ENCODE data around the gene NANP. TPM values are rescaled to one million over a fixed set of nuclear protein-coding genes. Genes with fewer than 3 reads are reported as not detected.
"Not testable (repeated sequence)": the region's sequence is repeated elsewhere in the genome, so short reads cannot be mapped to it uniquely, and the experiment has no call there.

NANP gene, protein sequence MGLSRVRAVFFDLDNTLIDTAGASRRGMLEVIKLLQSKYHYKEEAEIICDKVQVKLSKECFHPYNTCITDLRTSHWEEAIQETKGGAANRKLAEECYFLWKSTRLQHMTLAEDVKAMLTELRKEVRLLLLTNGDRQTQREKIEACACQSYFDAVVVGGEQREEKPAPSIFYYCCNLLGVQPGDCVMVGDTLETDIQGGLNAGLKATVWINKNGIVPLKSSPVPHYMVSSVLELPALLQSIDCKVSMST
- polyA plus RNA-seq (ENCODE audit: insufficient read length in 4 of 4), result 1 to 10 TPM; 5.2 to 7.4 (median 5.9) TPM

DNA sequence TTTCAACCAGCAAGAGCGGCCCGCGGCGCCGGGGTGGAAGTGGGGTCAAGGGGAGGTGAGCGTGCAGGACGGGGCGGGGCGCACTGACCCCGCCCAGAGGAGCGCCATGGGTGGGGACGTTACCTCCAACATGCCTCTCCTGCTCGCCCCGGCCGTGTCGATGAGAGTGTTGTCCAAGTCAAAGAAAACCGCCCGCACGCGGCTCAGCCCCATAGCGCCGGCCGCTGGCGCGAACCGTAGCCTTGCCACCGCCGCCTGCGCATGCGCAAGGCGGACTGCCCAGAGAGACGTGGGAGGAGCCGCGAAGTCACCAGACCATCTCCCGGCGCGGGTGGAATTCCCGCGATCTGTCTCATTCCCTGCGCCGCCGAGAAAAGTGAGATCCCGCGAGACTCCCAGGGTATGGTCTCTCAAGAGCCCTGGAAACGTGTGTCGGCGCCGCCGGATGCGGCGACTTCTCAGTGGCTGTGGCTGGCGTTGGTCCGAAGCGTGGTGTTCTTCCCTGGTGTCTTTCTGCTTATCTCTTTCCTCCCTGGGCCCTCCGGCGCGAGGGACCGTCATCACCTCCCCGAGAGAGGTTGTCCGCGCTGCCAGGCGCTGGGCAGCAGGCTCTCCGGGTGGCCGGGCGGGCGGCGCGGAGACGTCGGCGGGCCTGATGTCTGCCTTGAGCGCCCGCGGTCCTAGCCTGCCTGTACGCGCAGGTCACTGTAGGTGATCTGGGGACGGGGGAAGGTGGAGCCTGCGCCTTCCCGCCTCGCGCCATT is at the start of gene NANP:
Gene NANP (minus strand): TSS at position 279 of the 764 bp plus-strand sequence. CDS start 66 bp downstream, at position 213.
- peak; percentile 91 to 97 (median 94) for DNase-seq (ENCODE audit: low read depth in 4 of 4, low spot score in 3 of 4)

- DNase-seq (ENCODE audit: low read depth in 4 of 4, low spot score in 3 of 4), result no peak
Observed at GRCh38 chr20:25672659-25673235, 48.9 kb upstream of the NANP start.

GRCh38 chr20:25669826-25670422 is 46.1 kb upstream of the NANP start:
- no peak for DNase-seq (ENCODE audit: low read depth in 4 of 4, low spot score in 3 of 4)

GRCh38 chr20:25668446-25668845 is 44.6 kb upstream of the NANP start:
- DNase-seq (ENCODE audit: low read depth in 4 of 4, low spot score in 3 of 4), result no peak

- DNase-seq (ENCODE audit: low read depth in 4 of 4, low spot score in 3 of 4), result no peak
Observed at GRCh38 chr20:25659999-25660398, 36.2 kb upstream of the NANP start.

DNA sequence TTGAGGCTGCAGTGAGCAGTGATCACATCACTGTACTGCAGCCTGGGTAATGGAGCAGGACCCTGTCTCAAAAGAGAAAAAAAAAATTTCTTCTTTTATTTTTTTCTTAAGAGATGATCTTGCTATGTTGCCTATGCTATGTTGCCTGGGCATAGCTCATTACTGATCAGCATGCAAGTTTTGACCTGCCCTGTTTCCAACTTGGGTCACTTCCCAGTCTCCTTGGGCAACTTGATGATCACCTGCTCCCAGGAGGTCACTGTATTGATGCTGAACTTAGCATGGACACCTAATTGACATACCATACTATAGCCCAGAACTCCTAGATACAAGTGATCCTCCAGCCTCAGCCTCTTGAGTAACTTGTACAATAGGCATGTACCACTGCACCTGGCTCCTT is 30.7 kb upstream of the NANP start:
- no peak for DNase-seq (ENCODE audit: low read depth in 4 of 4, low spot score in 3 of 4)

GRCh38 chr20:25652866-25653265 is 29.1 kb upstream of the NANP start:
- not testable (repeated sequence) for DNase-seq (ENCODE audit: low read depth in 4 of 4, low spot score in 3 of 4)

DNA sequence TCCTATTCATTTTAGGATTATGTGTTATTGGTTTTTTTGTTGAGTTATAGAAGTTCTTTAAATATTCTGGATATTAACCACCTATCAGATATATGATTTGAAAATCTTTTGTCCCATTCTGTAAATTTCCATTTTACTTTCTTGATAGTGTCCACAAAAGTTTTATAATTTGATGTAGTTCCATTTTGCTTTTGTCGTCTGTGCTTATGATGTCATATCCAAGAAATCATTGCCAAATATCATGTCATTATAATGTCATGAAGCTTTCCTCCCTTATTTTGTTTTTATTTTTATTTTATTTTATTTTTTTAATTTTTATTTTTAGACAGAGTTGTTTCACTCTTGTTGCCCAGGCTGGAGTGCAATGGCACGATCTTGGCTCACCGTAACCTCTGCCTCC is 21.0 kb upstream of the NANP start:
- no peak for DNase-seq (ENCODE audit: low read depth in 4 of 4, low spot score in 3 of 4)

DNA sequence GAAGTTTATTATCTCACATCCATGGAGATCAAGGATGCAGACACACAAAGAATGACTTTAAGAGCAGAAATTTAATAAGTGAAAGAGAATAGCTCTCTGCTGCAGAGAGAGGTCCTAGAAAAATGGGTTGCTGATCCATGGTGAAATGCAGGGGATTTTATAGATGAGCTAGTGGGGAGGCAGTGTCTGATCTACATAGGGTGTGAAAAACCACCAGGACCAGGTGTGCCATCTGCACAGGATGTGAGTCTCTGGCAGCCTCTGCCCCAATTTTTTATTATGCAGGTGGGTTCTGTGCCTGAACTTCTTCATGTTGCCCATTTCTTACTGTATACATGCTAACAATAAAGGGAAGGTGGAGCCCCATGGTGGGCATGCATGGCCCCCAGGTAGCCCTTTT is 19.9 kb upstream of the NANP start:
- no peak for DNase-seq (ENCODE audit: low read depth in 4 of 4, low spot score in 3 of 4)

GRCh38 chr20:25637247-25637646 is 13.4 kb upstream of the NANP start:
- no peak for DNase-seq (ENCODE audit: low read depth in 4 of 4, low spot score in 3 of 4)

GRCh38 chr20:25632940-25633790 is 9.4 kb upstream of the NANP start:
- no peak for DNase-seq (ENCODE audit: low read depth in 4 of 4, low spot score in 3 of 4)

GRCh38 chr20:25630615-25631014 is 6.8 kb upstream of the NANP start:
- DNase-seq (ENCODE audit: low read depth in 4 of 4, low spot score in 3 of 4), result not testable (repeated sequence)

- DNase-seq (ENCODE audit: low read depth in 4 of 4, low spot score in 3 of 4), result no peak
Observed at GRCh38 chr20:25629816-25630499, 6.1 kb upstream of the NANP start.

GRCh38 chr20:25626779-25627178 is 3.0 kb upstream of the NANP start:
- DNase-seq (ENCODE audit: low read depth in 4 of 4, low spot score in 3 of 4), result no peak

DNA sequence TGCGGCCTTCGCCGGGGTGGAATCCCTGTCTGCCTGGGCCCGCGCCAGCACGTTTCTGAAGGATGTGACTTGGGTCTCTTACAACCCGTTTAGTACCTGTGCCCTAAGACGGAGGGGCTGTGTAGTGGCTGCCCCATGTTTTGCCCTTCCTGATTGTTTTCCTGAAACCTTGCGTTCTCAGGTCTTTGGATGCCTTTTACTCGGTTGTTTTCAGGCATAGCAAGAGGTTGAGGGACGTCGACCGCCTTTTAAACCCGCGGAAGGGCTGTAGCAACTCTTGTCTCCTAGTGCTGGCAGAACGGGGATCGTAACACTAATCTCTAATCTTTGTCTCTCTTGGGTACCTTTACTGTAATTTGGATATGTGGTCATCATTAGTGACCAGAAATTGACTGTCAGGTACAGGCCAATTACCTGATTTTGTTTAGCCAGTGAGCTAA is 706 bp upstream of the NANP start:
- DNase-seq (ENCODE audit: low read depth in 4 of 4, low spot score in 3 of 4), result peak in 1 of 4 donors; percentile 6

- DNase-seq (ENCODE audit: low read depth in 4 of 4, low spot score in 3 of 4), result peak in 2 of 4 donors; percentile 16 to 21
Observed at GRCh38 chr20:25623225-25623735, 534 bp downstream of the NANP start.

GRCh38 chr20:25622450-25623224 is 1.2 kb downstream of the NANP start:
- DNase-seq (ENCODE audit: low read depth in 4 of 4, low spot score in 3 of 4), result no peak

DNA sequence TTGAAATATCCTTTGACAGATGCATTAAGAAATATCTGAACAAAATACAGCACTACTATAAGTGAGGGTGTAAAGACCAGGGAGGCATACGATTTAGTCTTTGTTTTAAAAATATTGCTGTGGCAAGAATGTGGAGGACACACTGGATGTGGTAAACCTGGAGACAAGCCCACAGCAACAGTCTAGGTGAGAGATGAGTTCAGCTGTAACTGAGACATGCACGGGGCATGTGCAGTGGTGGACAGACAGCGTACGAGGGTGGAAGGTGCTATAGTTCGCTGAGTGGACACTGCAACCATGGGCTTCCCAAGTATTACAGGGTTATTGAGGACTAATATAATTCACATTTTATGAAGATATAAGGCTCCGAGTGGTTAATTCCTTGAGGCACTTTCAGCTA is 1.8 kb downstream of the NANP start:
- DNase-seq (ENCODE audit: low read depth in 4 of 4, low spot score in 3 of 4), result no peak

GRCh38 chr20:25619514-25619913 is 4.3 kb downstream of the NANP start:
- DNase-seq (ENCODE audit: low read depth in 4 of 4, low spot score in 3 of 4), result no peak

All from left renal pelvis (tissue), 4 donors.